Parathyroid adenoma (tissue), 2 donors: ENCODE results near the gene COLEC11.

ENCODE experiments used
- H2AFZ ChIP-seq: fragments of 300-600 bp; sonication (generic); one replicate; pipeline ENCODE4 v1.7.0; 2017; ENCODE audit warnings: antibody characterized with exemption, mild to moderate bottlenecking
- H3K27ac ChIP-seq: fragments of 300-600 bp; sonication (generic); one replicate; pipeline ENCODE4 v1.7.0; 2017
- H3K27me3 ChIP-seq: fragments of 300-600 bp; sonication (generic); one replicate; pipeline ENCODE4 v1.7.0; 2017; ENCODE audit warnings: low read length; ENCODE audit not compliant: control insufficient read depth, insufficient read depth
- H3K36me3 ChIP-seq: fragments of 300-600 bp; sonication (generic); one replicate; pipeline ENCODE4 v1.7.0; 2017; ENCODE audit warnings: low read length; ENCODE audit not compliant: control insufficient read depth, insufficient read depth
- H3K4me1 ChIP-seq: fragments of 300-600 bp; sonication (generic); one replicate; pipeline ENCODE4 v1.7.0; 2017; ENCODE audit warnings: control low read depth
- H3K4me2 ChIP-seq: fragments of 300-600 bp; sonication (generic); one replicate; pipeline ENCODE4 v1.7.0; 2017; ENCODE audit warnings: low read length
- H3K4me3 ChIP-seq: fragments of 300-600 bp; sonication (generic); one replicate; pipeline ENCODE4 v1.7.0; 2017; ENCODE audit warnings: low read depth, low read length
- H3K79me2 ChIP-seq: fragments of 300-600 bp; sonication (generic); one replicate; pipeline ENCODE4 v1.7.0; 2017; ENCODE audit warnings: control low read depth
- H3K9ac ChIP-seq: fragments of 300-600 bp; sonication (generic); one replicate; pipeline ENCODE4 v1.7.0; 2017; ENCODE audit warnings: mild to moderate bottlenecking
- H3K9me3 ChIP-seq: fragments of 300-600 bp; sonication (generic); one replicate; pipeline ENCODE4 v1.7.0; 2017; ENCODE audit warnings: low read length; ENCODE audit not compliant: control insufficient read depth
- CTCF ChIP-seq: fragments of 300-600 bp; sonication (generic); IDR thresholded peaks from one replicate; pipeline ENCODE4 v1.7.0; 2017; ENCODE audit warnings: antibody characterized with exemption, mild to moderate bottlenecking
- donor health status: primary hyperparathyroidism.

COLEC11 gene

GRCh38 chr2:3666613-3666975 lies 71.7 kb downstream of the COLEC11 start:
- no peak overlapping the region for H3K9ac ChIP-seq
- no peak for TF ChIP-seq CTCF
- H3K27ac ChIP-seq: no peak overlapping the region
- H3K4me1 ChIP-seq: no peaks in the 10 kb centered on the region
- H3K36me3 ChIP-seq: no peaks in the 10 kb centered on the region
- no peaks in the 10 kb centered on the region for H3K9me3 ChIP-seq
- H2AFZ ChIP-seq: no peak overlapping the region
- no peak overlapping the region for H3K4me3 ChIP-seq
- H3K4me2 ChIP-seq: no peak overlapping the region
- no peaks in the 10 kb centered on the region for H3K27me3 ChIP-seq
- H3K79me2 ChIP-seq: no peaks in the 10 kb centered on the region

- Histone ChIP-seq H3K27me3 (no peaks in the 10 kb centered on the region), H3K79me2 (no peaks in the 10 kb centered on the region), H3K4me1 (no peaks in the 10 kb centered on the region), H3K4me3 (no peak overlapping the region), H3K9me3 (no peaks in the 10 kb centered on the region), H3K36me3 (no peaks in the 10 kb centered on the region), H3K27ac (no peak overlapping the region), H3K9ac (no peak overlapping the region), H3K4me2 (no peak overlapping the region), H2AFZ (no peak overlapping the region)
- TF ChIP-seq CTCF: no peak
Observed at GRCh38 chr2:3667151-3667631, 72.3 kb downstream of the COLEC11 start.

GRCh38 chr2:3669656-3670055 lies 74.7 kb downstream of the COLEC11 start:
- H3K4me2 ChIP-seq: no peak overlapping the region
- no peak overlapping the region for H3K27ac ChIP-seq
- H2AFZ ChIP-seq: no peak overlapping the region
- no peaks in the 10 kb centered on the region for H3K4me1 ChIP-seq
- H3K9me3 ChIP-seq: no peaks in the 10 kb centered on the region
- H3K79me2 ChIP-seq: no peaks in the 10 kb centered on the region
- H3K4me3 ChIP-seq: no peak overlapping the region
- TF ChIP-seq CTCF: no peak
- H3K36me3 ChIP-seq: no peaks in the 10 kb centered on the region
- H3K9ac ChIP-seq: no peak overlapping the region
- no peaks in the 10 kb centered on the region for H3K27me3 ChIP-seq

- H3K27me3 ChIP-seq: no peaks in the 10 kb centered on the region
- no peak overlapping the region for H3K9ac ChIP-seq
- H3K4me2 ChIP-seq: no peak overlapping the region
- no peaks in the 10 kb centered on the region for H3K4me1 ChIP-seq
- H3K9me3 ChIP-seq: no peaks in the 10 kb centered on the region
- no peak overlapping the region for H3K4me3 ChIP-seq
- no peaks in the 10 kb centered on the region for H3K36me3 ChIP-seq
- H3K79me2 ChIP-seq: no peaks in the 10 kb centered on the region
- no peak overlapping the region for H2AFZ ChIP-seq
- no peak for TF ChIP-seq CTCF
- H3K27ac ChIP-seq: no peak overlapping the region
Observed at GRCh38 chr2:3670376-3670775, 75.5 kb downstream of the COLEC11 start.

GRCh38 chr2:3670941-3671340 lies 76.0 kb downstream of the COLEC11 start:
- no peaks in the 10 kb centered on the region for H3K4me1 ChIP-seq
- H3K9me3 ChIP-seq: no peaks in the 10 kb centered on the region
- no peaks in the 10 kb centered on the region for H3K27me3 ChIP-seq
- no peak overlapping the region for H3K4me2 ChIP-seq
- no peak overlapping the region for H3K4me3 ChIP-seq
- H3K27ac ChIP-seq: no peak overlapping the region
- H2AFZ ChIP-seq: no peak overlapping the region
- H3K79me2 ChIP-seq: no peaks in the 10 kb centered on the region
- H3K9ac ChIP-seq: no peak overlapping the region
- no peaks in the 10 kb centered on the region for H3K36me3 ChIP-seq
- TF ChIP-seq CTCF: no peak
